Activated naive CD4-positive, alpha-beta T cell treated with anti-CD3 and anti-CD28 coated beads, Interleukin-2, amount 50 U/mL, for 24 hours (primary cell): Measurements from ENCODE around the gene ME2.
"Not testable (repeated sequence)": the region's sequence is repeated elsewhere in the genome, so short reads cannot be mapped to it uniquely, and the experiment has no call there.

Source experiments
- H3K27ac Mint-ChIP-seq: one replicate; pipeline ENCODE4 v1.8.0; 2021; ENCODE audit warnings: mild to moderate bottlenecking, mixed read lengths
- H3K27me3 Mint-ChIP-seq: one replicate; pipeline ENCODE4 v1.8.0; 2021; ENCODE audit warnings: mixed read lengths
- H3K36me3 Mint-ChIP-seq: one replicate; pipeline ENCODE4 v1.8.0; 2021; ENCODE audit warnings: mixed read lengths
- H3K4me1 Mint-ChIP-seq: one replicate; pipeline ENCODE4 v1.8.0; 2021; ENCODE audit warnings: mixed read lengths
- H3K4me3 Mint-ChIP-seq: one replicate; pipeline ENCODE4 v1.8.0; 2021; ENCODE audit warnings: mild to moderate bottlenecking, mixed read lengths
- H3K9me3 Mint-ChIP-seq: one replicate; pipeline ENCODE4 v1.8.0; 2021; ENCODE audit warnings: mixed read lengths

Gene ME2

GRCh38 chr18:50969448-50969847 lies 90.5 kb downstream of the ME2 start:
- Mint-ChIP-seq H3K36me3 (peaks cover under 1% of the 10 kb centered on the region), H3K27ac (peak overlapping the region; percentile 19), H3K9me3 (no peaks in the 10 kb centered on the region), H3K27me3 (no peaks in the 10 kb centered on the region), H3K4me3 (peak overlapping the region; percentile 83), H3K4me1 (peaks cover 29% of the 10 kb centered on the region)

DNA sequence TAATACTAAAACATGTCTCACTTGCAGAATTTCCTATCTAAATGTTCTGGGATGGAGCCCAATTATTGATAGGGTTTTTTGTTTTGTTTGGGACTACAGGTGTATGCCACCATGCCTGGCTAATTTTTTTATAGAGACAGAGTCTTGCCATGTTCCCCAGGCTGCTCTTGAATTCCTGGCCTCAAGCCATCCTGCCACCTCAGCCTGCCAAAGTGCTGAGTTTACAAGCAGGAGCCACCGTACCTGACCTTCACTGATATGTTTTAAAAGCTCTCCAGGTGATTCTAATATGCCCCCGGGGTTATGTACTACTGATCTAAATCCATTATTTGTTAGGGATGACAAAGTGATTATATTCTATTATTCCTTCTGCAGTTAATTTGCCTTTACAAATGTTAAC lies 91.1 kb downstream of the ME2 start:
- no peak overlapping the region for H3K4me3 Mint-ChIP-seq
- peaks cover 29% of the 10 kb centered on the region for H3K4me1 Mint-ChIP-seq
- H3K27me3 Mint-ChIP-seq = no peaks in the 10 kb centered on the region
- peaks cover 4% of the 10 kb centered on the region for H3K36me3 Mint-ChIP-seq
- H3K9me3 Mint-ChIP-seq = no peaks in the 10 kb centered on the region
- H3K27ac Mint-ChIP-seq = peak overlapping the region; percentile 33

GRCh38 chr18:50972404-50972803 lies 93.5 kb downstream of the ME2 start:
- not testable (repeated sequence) for H3K27me3 Mint-ChIP-seq, H3K9me3 Mint-ChIP-seq, H3K27ac Mint-ChIP-seq, H3K4me3 Mint-ChIP-seq
- peaks cover 19% of the 10 kb centered on the region for H3K36me3 Mint-ChIP-seq
- H3K4me1 Mint-ChIP-seq = peaks cover 27% of the 10 kb centered on the region

DNA sequence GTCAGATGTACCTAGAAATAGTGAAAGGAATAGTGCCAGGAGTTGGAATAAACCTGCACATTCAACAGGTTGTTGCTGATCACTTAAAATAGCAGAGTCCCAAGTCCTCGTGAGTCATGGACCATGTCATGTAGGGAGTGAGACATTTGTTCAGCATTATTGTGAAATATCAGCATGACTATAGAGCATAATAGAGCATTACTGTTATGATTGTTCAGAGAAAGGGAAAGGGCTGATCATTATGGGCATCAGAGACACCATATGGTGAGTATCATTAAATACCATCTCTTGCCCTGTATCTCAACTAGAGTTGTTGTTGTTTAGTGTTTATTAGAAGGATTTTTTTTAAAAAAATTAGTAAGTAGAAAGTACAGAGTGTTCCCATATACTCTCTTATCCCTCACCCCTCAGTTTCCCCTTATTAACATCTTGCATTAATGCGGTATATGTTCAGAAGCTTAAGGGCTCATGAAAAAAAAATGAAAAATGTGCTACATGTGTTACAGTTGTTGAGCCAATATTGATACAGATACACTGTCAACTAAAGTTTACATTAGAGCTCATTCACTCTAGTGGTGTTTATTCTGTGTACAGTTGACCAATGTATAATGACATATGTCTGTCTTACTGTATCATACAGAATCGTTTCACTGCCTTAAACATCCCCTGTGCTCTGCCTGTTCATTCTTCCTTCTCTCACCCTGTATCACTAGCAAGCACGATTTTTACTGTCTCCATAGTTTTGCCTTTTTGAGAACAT lies 94.6 kb downstream of the ME2 start:
- peaks cover 25% of the 10 kb centered on the region for H3K4me1 Mint-ChIP-seq
- H3K9me3 Mint-ChIP-seq = no peaks in the 10 kb centered on the region
- no peak overlapping the region for H3K27ac Mint-ChIP-seq
- no peak overlapping the region for H3K4me3 Mint-ChIP-seq
- H3K36me3 Mint-ChIP-seq = peaks cover 27% of the 10 kb centered on the region
- H3K27me3 Mint-ChIP-seq = no peaks in the 10 kb centered on the region

- Mint-ChIP-seq H3K27ac (no peak overlapping the region), H3K4me1 (peaks cover 11% of the 10 kb centered on the region), H3K4me3 (no peak overlapping the region), H3K27me3 (no peaks in the 10 kb centered on the region), H3K36me3 (peaks cover 36% of the 10 kb centered on the region), H3K9me3 (no peaks in the 10 kb centered on the region)
Measured at GRCh38 chr18:50977037-50977760, 98.3 kb downstream of the ME2 start.

GRCh38 chr18:50981381-50981780 lies 102.5 kb downstream of the ME2 start:
- no peaks in the 10 kb centered on the region for H3K9me3 Mint-ChIP-seq
- H3K27me3 Mint-ChIP-seq = no peaks in the 10 kb centered on the region
- H3K4me1 Mint-ChIP-seq = peaks cover 7% of the 10 kb centered on the region
- peaks cover 24% of the 10 kb centered on the region for H3K36me3 Mint-ChIP-seq
- no peak overlapping the region for H3K4me3 Mint-ChIP-seq
- H3K27ac Mint-ChIP-seq = no peak overlapping the region

GRCh38 chr18:50982086-50982801 lies 103.3 kb downstream of the ME2 start:
- Mint-ChIP-seq H3K27ac (no peak overlapping the region), H3K27me3 (no peaks in the 10 kb centered on the region), H3K4me1 (peaks cover 7% of the 10 kb centered on the region), H3K4me3 (no peak overlapping the region), H3K9me3 (no peaks in the 10 kb centered on the region), H3K36me3 (peaks cover 21% of the 10 kb centered on the region)

- Mint-ChIP-seq H3K9me3 (no peaks in the 10 kb centered on the region), H3K27ac (no peak overlapping the region), H3K36me3 (peaks cover 20% of the 10 kb centered on the region)
Measured at GRCh38 chr18:50982802-50983179, 103.9 kb downstream of the ME2 start.

GRCh38 chr18:50986360-50987087 lies 107.6 kb downstream of the ME2 start:
- Mint-ChIP-seq H3K4me1 (peaks cover 5% of the 10 kb centered on the region), H3K4me3 (no peak overlapping the region), H3K9me3 (no peaks in the 10 kb centered on the region), H3K27ac (no peak overlapping the region), H3K27me3 (no peaks in the 10 kb centered on the region), H3K36me3 (peaks cover 7% of the 10 kb centered on the region)

More at GRCh38 chr18:50982802-50983179, 103.9 kb downstream of the ME2 start:
- Mint-ChIP-seq H3K4me1 (peaks cover 7% of the 10 kb centered on the region), H3K4me3 (no peak overlapping the region), H3K27me3 (no peaks in the 10 kb centered on the region)

- Mint-ChIP-seq H3K36me3 (peaks cover 7% of the 10 kb centered on the region), H3K27me3 (no peaks in the 10 kb centered on the region), H3K4me1 (peaks cover 3% of the 10 kb centered on the region), H3K9me3 (no peaks in the 10 kb centered on the region), H3K4me3 (no peak overlapping the region), H3K27ac (no peak overlapping the region)
Measured at GRCh38 chr18:50987261-50987660, 108.3 kb downstream of the ME2 start.

DNA sequence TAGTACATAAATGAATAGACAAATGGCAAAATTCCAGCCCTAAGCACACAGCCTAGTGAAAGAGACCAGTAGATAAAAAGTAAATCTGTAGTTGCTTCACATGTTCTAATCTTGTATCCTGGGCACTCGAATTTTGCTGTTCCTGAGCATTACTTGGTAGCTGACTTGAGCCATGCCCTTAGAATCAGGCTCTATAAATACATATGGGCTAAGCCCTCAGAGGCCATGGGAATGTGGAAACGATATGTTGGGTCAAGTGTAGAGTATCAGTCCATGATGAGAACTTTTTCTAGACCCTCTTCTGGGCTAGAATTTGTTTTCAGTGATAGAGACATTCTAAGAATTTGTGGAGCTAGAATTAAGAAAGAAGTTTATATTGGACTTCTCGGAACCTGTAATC lies 110.8 kb downstream of the ME2 start:
- H3K36me3 Mint-ChIP-seq = peaks cover 7% of the 10 kb centered on the region
- no peaks in the 10 kb centered on the region for H3K27me3 Mint-ChIP-seq
- H3K4me1 Mint-ChIP-seq = no peaks in the 10 kb centered on the region
- H3K4me3 Mint-ChIP-seq = no peak overlapping the region
- no peaks in the 10 kb centered on the region for H3K9me3 Mint-ChIP-seq
- H3K27ac Mint-ChIP-seq = no peak overlapping the region

DNA sequence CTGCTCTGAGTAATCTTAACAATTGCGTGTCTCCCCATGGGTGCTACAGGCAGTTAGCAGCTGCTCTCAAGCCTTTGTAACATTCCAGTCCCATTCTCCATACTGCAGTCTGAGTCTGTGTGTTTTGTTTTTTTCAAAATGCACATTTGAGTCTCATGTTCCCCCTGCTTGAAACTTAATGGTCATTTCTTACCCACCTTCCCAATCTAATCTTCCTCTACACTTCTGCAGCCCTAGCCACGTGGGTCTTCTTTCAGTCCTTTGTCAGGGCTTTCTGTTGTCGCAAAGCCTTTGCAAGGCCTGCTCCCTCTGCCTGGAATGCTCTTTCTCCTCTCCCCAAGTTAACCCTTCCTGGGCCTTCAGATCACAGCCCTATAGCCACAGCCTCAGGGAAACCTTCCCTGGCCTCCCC lies 113.4 kb downstream of the ME2 start:
- Mint-ChIP-seq H3K4me3 (no peak overlapping the region), H3K27me3 (no peaks in the 10 kb centered on the region), H3K36me3 (peaks cover 3% of the 10 kb centered on the region), H3K27ac (no peak overlapping the region), H3K9me3 (peaks cover 5% of the 10 kb centered on the region), H3K4me1 (no peaks in the 10 kb centered on the region)

GRCh38 chr18:50994031-50994430 lies 115.1 kb downstream of the ME2 start:
- Mint-ChIP-seq H3K27me3 (no peaks in the 10 kb centered on the region), H3K4me3 (no peak overlapping the region), H3K4me1 (no peaks in the 10 kb centered on the region), H3K27ac (no peak overlapping the region), H3K36me3 (no peaks in the 10 kb centered on the region), H3K9me3 (peaks cover 5% of the 10 kb centered on the region)

GRCh38 chr18:51003174-51003573 lies 124.3 kb downstream of the ME2 start:
- not testable (repeated sequence) for H3K4me1 Mint-ChIP-seq, H3K27ac Mint-ChIP-seq, H3K36me3 Mint-ChIP-seq, H3K27me3 Mint-ChIP-seq, H3K4me3 Mint-ChIP-seq, H3K9me3 Mint-ChIP-seq
